Neural progenitor cell (in vitro differentiated cells): ENCODE results near the gene POLDIP2.

Experiments used
- EZH2phosphoT487 ChIP-seq: fragments of 200-600 bp; sonication (generic); IDR thresholded peaks from 2 replicates; pipeline ENCODE4 v1.6.1; 2017; ENCODE audit warnings: antibody characterized with exemption
- TF ChIP-seq, protein P1 (sequence below): fragments of 200-600 bp; sonication (generic); IDR thresholded peaks from 2 replicates; pipeline ENCODE4 v1.5.1; 2017; ENCODE audit warnings: antibody characterized with exemption, mild to moderate bottlenecking

DNA sequence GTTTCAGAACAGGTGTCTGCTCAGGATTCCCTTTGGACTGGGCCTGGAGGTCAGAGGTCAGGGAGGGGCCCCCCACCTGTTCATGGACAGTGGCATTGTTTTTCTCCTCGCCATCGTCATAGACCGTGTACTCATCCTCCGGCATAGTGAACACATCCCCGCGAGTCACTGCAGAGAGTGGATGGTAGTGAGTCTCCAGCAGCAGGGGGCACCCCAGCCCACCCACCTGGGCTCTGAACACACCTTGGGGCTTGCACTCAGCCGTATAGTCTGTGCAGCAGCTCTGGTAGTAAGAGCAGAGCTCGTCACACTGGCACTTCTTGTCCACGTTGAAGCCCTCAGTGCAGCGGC lies 12.3 kb upstream of the POLDIP2 start:
- TF ChIP-seq, protein P1, sequence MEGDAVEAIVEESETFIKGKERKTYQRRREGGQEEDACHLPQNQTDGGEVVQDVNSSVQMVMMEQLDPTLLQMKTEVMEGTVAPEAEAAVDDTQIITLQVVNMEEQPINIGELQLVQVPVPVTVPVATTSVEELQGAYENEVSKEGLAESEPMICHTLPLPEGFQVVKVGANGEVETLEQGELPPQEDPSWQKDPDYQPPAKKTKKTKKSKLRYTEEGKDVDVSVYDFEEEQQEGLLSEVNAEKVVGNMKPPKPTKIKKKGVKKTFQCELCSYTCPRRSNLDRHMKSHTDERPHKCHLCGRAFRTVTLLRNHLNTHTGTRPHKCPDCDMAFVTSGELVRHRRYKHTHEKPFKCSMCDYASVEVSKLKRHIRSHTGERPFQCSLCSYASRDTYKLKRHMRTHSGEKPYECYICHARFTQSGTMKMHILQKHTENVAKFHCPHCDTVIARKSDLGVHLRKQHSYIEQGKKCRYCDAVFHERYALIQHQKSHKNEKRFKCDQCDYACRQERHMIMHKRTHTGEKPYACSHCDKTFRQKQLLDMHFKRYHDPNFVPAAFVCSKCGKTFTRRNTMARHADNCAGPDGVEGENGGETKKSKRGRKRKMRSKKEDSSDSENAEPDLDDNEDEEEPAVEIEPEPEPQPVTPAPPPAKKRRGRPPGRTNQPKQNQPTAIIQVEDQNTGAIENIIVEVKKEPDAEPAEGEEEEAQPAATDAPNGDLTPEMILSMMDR = no peak
- TF ChIP-seq EZH2phosphoT487 = no peak
